Gastroesophageal sphincter (tissue), 4 donors: Measurements from ENCODE around the gene C3orf20. TPM values are rescaled to one million over a fixed set of nuclear protein-coding genes. Genes with fewer than 3 reads are reported as not detected.
"Not testable (repeated sequence)": the region's sequence is repeated elsewhere in the genome, so short reads cannot be mapped to it uniquely, and the experiment has no call there.

Source experiments
- ATAC-seq: fragments of 150-250 bp; one replicate; pipeline ENCODE4 v1.9.1; 2016; ENCODE audit warnings: mild to moderate bottlenecking, moderate library complexity
- H3K27ac ChIP-seq, 4 donors: fragments of 200-600 bp; sonication (generic) in 3 of 4; 1 replicate in 3 of 4; 2 replicates in 1 of 4; pipeline ENCODE4 v1.5.1; 2016 to 2019
- H3K27me3 ChIP-seq: fragments of 200-600 bp; sonication (generic); one replicate; pipeline ENCODE4 v1.5.1; 2019
- H3K36me3 ChIP-seq, 2 donors: fragments of 200-600 bp; sonication (generic); one replicate each; pipeline ENCODE4 v1.5.1; 2019; ENCODE audit warnings: control low read depth in 1 of 2
- H3K4me1 ChIP-seq, 3 donors: fragments of 200-600 bp; sonication (generic); 1 replicate in 2 of 3; 2 replicates in 1 of 3; pipeline ENCODE4 v1.5.1; 2016 to 2019; ENCODE audit warnings: control low read depth in 2 of 3
- H3K4me3 ChIP-seq, 2 donors: fragments of 200-600 bp; sonication (generic); one replicate each; pipeline ENCODE4 v1.5.1; 2019; ENCODE audit warnings: mild to moderate bottlenecking in 1 of 2, moderate library complexity in 1 of 2
- H3K9me3 ChIP-seq, 3 donors: fragments of 200-600 bp; sonication (generic); one replicate each; pipeline ENCODE4 v1.5.1; 2017 to 2019; ENCODE audit warnings: control low read depth in 2 of 3
- EP300 ChIP-seq: sonication (generic); formaldehyde crosslinking; IDR thresholded peaks from one replicate; pipeline ENCODE4 v1.6.1; 2017; ENCODE audit warnings: antibody characterized with exemption, mild to moderate bottlenecking
- POLR2A ChIP-seq, 2 donors: fragments of 450-650 bp; IDR thresholded peaks; one replicate each; pipeline ENCODE4 v1.6.1; 2017; ENCODE audit warnings: antibody characterized with exemption in 2 of 2, mild to moderate bottlenecking in 2 of 2, moderate library complexity in 1 of 2
- POLR2AphosphoS5 ChIP-seq: sonication (generic); formaldehyde crosslinking; IDR thresholded peaks from one replicate; pipeline ENCODE4 v1.6.1; 2017; ENCODE audit warnings: antibody characterized with exemption
- WGBS, 2 donors: methylation state at CpG; one replicate each; pipeline ENCODE4 v1.1.5; 2018; ENCODE audit warnings: low coverage in 1 of 2; 5-methylcytosine and 5-hydroxymethylcytosine counted together
- total RNA-seq, 4 donors: library from RNA; depleted of rRNA; stranded (reverse); fragments of >200 nt; gene quantifications; one replicate each; pipeline ENCODE4 v1.1.0, GENCODE V29; 2016
- TF ChIP-seq, protein P1 (sequence below), 4 experiments: fragments of 200-600 bp in 2 of 4; fragments of 450-650 bp in 2 of 4; sonication (generic) in 1 of 4; IDR thresholded peaks; one replicate each; pipeline ENCODE4 v1.5.1; 2017 to 2019; ENCODE audit warnings: antibody characterized with exemption in 4 of 4, mild to moderate bottlenecking in 2 of 4, moderate library complexity in 2 of 4

The C3orf20 gene
- total RNA-seq, 4 donors from 2014 or later: 0.13 TPM; not detected in 3

DNA sequence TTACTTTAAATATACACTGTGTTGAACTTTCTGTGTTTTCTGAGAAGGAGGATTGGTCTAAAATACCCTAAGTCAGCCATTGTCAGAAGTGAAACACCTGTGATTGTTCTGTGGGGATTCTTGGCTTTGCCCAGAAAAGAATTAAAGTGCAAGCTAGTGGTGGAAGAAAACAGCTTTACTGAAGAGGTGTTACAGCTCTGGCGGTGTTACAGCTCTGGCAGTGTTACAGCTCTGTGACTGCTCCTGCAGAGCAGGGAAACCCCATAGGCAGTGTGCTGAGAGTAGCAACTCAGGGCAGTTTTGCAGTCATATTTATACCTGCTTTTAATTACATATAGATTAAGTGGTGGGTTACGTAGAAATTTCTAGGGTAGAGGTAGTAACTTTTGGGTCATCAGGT is 66.6 kb downstream of the C3orf20 start:
- Histone ChIP-seq H3K4me3 (no peak overlapping the region), H3K27ac (no peak overlapping the region), H3K36me3 (no peaks in the 10 kb centered on the region), H3K9me3 (peaks cover 0 to 19% (median 0%) of the 10 kb centered on the region in 3 donors), H3K27me3 (no peaks in the 10 kb centered on the region), H3K4me1 (no peaks in the 10 kb centered on the region)
- 34 to 46% methylated on average over 2 of the region's 2 CpGs for WGBS, 2 donors
- ATAC-seq: no peak
- TF ChIP-seq EP300 (no peak), POLR2AphosphoS5 (no peak), POLR2A (IDR thresholded peaks at IDR 0.05) (no peak)
- TF ChIP-seq, protein P1, sequence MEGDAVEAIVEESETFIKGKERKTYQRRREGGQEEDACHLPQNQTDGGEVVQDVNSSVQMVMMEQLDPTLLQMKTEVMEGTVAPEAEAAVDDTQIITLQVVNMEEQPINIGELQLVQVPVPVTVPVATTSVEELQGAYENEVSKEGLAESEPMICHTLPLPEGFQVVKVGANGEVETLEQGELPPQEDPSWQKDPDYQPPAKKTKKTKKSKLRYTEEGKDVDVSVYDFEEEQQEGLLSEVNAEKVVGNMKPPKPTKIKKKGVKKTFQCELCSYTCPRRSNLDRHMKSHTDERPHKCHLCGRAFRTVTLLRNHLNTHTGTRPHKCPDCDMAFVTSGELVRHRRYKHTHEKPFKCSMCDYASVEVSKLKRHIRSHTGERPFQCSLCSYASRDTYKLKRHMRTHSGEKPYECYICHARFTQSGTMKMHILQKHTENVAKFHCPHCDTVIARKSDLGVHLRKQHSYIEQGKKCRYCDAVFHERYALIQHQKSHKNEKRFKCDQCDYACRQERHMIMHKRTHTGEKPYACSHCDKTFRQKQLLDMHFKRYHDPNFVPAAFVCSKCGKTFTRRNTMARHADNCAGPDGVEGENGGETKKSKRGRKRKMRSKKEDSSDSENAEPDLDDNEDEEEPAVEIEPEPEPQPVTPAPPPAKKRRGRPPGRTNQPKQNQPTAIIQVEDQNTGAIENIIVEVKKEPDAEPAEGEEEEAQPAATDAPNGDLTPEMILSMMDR (IDR thresholded peaks at IDR 0.05): no peak

DNA sequence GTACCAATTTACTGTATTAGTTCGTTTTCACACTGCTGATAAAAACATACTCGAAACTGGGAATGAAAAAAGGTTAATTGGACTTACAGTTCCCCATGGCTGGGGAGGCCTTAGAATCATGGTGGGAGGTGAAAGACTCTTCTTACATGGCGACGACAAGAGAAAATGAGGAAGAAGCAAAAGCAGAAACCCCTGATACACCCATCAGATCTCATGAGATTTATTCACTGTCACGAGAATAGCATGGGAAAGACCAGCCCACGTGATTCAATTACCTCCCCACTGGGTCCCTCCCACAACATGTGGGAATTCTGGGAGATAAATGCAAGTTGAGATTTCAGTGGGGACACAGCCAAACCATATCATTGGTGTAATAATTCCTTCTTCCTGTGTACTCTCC is 69.6 kb downstream of the C3orf20 start:
- H3K36me3 ChIP-seq: no peaks in the 10 kb centered on the region
- no peak overlapping the region for H3K4me3 ChIP-seq
- H3K9me3 ChIP-seq: peaks cover 0 to 12% (median 0%) of the 10 kb centered on the region in 3 donors
- H3K27ac ChIP-seq: no peak overlapping the region
- WGBS, 2 donors: 43 to 74% methylated on average over 2 to 6 of the region's 6 CpGs
- TF ChIP-seq POLR2A (IDR thresholded peaks at IDR 0.05): no peak
- no peak for TF ChIP-seq POLR2AphosphoS5
- TF ChIP-seq, protein P1 (IDR thresholded peaks at IDR 0.05): no peak
- no peak for TF ChIP-seq EP300
- H3K27me3 ChIP-seq: no peaks in the 10 kb centered on the region
- no peaks in the 10 kb centered on the region for H3K4me1 ChIP-seq
- ATAC-seq: no peak

DNA sequence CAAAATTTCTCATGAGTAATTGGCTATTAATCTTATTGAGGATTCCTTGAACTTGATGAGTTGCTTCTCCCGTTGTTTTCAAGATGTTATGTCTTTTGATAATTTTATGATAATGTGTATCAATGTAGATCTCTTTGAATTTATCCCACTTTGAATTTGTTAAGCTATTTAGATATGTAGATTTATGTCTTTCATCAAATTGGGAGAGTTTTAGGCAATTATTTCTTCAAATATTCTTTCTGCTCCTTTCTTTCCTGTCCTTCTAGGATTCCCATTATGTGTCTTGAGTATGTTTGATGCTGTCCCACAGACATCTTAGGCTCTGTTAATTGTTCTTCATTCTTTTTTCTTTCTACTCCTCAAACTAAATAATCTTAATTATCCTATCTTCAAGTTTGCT is 75.7 kb downstream of the C3orf20 start:
- no peak overlapping the region for H3K27ac ChIP-seq
- no peaks in the 10 kb centered on the region for H3K27me3 ChIP-seq
- H3K9me3 ChIP-seq: peaks cover 0 to 30% (median 0%) of the 10 kb centered on the region in 3 donors
- H3K4me1 ChIP-seq: no peaks in the 10 kb centered on the region
- H3K4me3 ChIP-seq: no peak overlapping the region
- WGBS, 2 donors: 71% methylated on average over 1 of the region's 1 CpG; no CpG with 5 or more reads in 1 of the 2 donors
- no peak for ATAC-seq
- no peaks in the 10 kb centered on the region for H3K36me3 ChIP-seq
- TF ChIP-seq, protein P1 (IDR thresholded peaks at IDR 0.05): no peak
- TF ChIP-seq POLR2A (IDR thresholded peaks at IDR 0.05): no peak
- no peak for TF ChIP-seq EP300
- TF ChIP-seq POLR2AphosphoS5: no peak

DNA sequence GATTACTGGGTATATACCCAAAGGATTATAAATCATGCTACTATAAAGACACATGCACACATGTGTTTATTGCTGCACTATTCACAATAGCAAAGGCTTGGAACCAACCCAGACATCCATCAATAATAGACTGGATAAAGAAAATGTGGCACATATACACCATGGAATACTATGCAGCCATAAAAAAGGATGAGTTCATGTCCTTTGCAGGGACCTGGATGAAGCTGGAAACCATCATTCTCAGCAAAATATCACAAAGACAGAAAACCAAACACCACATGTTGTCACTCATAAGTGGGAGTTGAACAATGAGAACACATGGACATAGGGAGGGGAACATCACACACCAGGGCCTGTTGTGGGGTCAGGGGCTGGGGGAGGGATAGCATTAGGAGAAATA is 78.0 kb downstream of the C3orf20 start:
- not testable (repeated sequence) for H3K27me3 ChIP-seq, H3K4me1 ChIP-seq, ATAC-seq, H3K27ac ChIP-seq, H3K36me3 ChIP-seq, H3K4me3 ChIP-seq
- peaks cover 0 to 30% (median 0%) of the 10 kb centered on the region in 3 donors for H3K9me3 ChIP-seq

DNA sequence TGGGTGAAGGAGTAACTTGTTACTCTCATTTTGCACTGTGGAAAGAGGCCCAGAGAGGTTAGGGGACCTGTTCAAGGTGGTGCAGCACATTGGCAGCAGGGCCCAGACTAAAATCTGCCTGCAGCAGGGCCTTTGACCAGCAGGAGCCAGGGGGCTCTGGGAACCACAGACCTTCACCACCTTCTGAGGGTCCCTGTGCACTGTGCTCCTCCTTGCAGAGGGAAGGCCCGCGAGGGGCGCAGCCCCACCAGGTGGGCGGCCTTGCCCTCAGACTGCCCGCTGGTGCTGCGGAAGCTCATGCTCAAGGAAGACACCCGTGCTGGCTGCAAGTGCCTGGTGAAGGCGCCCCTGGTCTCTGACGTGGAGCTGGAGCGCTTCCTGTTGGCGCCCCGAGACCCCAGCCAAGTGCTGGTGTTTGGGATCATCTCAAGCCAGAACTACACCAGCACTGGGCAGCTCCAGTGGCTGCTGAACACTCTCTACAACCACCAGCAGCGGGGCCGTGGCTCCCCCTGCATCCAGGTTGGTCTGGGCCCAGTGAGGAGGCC is 82.3 kb downstream of the C3orf20 start:
- Histone ChIP-seq H3K27me3 (no peaks in the 10 kb centered on the region), H3K36me3 (no peaks in the 10 kb centered on the region), H3K27ac (no peak overlapping the region), H3K4me3 (no peak overlapping the region), H3K4me1 (no peaks in the 10 kb centered on the region), H3K9me3 (peaks cover 0 to 7% (median 0%) of the 10 kb centered on the region in 3 donors)
- no peak for TF ChIP-seq POLR2AphosphoS5
- TF ChIP-seq, protein P1 (IDR thresholded peaks at IDR 0.05): no peak
- TF ChIP-seq EP300: no peak
- no CpG with 5 or more reads among the region's 14 CpGs for WGBS, 2 donors
- no peak for ATAC-seq
